NCI-H2171 treated with DMSO at 0.1 percent for 48 hours (cell line): ENCODE measurements around the gene RASA4B.
"Not testable (repeated sequence)": the region's sequence is repeated elsewhere in the genome, so short reads cannot be mapped to it uniquely, and the experiment has no call there.

Experiments
- DNase-seq: peaks from one replicate; lab custom pipeline; 2025; lab: John Stamatoyannopoulos, UW

RASA4B gene

DNA sequence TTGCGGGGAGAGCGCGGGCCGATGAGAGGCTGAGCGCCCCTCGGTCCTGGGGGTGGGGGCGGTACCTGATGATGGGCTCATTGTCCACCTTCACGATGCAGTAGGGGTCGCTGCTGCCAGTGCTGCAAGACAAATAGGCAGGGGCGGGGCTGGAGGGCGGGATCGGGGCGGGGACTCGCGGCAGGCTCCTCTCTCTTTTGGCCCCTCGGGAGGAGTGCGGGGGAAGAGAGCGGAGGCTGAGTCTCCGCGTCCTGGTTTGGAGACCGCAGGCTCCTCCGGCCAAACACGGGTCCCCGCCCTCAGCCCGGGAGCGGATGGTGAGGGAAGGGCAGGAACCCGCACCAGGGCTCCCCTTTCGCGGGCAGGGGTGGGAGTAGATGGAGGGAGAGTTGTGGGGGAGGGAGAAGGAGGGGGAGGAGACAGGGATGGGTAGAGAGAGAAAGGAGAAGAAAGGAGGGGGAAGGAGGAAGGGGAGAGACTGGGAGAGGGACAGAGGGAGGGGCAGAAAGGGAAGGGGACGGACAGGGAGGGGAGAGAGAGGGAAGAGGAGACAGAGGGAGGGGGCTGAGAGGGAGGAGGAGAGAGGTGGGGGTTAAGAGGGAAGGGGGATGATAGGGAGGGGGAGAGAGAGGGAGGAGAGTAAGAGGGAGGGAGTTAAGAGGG lies 5.6 kb downstream of the RASA4B start:
- not testable (repeated sequence) for DNase-seq

DNA sequence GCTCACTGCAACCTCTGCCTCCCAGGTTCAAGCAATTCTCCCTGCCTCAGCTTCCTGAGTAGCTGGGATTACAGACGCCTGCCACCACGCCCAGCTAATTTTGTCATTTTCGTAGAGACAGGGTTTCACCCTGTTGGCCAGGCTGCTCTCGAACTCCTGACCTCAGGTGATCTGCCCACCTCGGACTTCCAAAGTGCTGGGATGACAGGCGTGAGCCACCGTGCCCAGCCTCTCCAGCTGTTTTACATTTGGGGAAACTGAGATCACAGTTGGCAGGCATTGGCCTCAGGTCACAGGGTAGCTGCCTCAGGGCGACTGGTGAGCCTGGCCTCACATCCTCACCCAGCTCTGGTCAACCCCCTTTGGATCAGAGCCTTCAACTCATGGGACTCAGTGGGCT lies 7.0 kb downstream of the RASA4B start:
- DNase-seq, result not testable (repeated sequence)

DNA sequence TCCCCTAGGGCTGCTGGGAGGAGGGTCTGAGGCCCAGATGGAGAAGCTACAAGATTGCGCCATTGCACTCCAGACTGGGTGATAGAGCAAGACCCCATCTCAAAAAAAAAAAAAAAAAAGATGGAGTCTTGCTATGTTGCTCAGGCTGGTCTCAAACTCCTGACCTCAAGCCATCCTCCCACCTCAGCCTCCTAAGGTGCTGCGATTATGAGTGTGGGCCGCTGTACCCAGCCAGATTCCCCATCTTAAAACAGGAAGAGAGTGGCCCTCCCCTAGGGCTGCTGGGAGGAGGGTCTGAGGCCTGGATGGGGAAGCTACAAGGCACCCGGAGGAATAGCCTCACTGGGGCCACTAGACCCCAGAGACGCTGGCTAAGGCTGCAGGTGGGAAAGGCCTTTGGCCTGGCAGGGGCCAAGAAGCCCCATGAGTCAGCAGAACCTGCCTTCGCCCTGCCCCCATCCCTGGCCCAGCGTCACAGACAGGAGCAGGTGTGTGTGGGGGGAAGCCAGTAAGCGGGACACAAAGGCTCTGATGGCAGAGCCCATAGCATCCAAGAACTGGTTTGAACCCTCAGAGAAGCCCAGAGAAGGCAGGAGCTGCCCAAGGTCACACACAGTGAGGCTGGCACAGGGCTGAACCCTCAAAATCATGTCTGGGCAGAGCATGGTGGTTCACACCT lies 10.0 kb downstream of the RASA4B start:
- not testable (repeated sequence) for DNase-seq

DNA sequence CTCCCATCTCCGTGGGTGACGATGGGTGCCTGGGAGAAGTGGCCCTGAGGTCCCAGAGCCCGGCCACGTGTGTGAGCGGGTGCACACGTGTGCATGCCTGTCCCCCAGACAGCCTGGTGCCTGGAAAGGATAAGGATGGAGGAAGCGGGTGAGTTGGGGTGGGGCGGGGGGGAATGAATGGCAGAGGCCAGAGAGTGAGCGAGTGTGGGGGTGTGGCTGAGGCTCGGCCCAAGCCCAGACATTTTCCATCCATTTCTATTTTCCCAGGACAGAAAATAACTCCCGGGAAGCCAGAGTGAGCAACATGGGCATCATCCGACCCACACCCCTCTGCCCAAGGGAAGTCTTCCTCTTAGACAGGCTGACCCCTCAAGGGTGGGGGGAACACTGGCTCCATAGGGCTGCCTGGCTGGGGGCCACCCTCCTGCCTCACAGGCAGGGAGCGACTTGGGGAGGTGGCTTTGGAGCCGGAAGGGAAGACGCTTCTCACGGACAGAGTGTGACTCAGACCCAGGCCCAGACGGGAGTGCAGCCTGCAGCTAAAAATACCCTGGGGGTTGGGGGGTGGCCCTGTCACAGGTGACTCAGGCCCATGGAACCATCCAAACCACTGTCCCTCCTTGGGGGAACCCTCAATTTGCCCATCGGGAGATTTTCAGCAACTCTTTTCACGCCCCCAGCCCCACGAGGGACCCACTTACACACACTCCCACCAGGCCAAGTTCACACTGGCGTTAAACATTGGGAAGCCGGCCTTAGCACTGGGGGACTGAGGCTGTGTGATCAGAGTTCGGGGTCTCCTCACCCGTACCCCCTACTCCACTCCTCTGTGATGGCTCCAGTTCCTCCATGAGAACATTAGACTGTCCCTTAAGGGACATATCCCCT lies 12.0 kb downstream of the RASA4B start:
- not testable (repeated sequence) for DNase-seq

DNA sequence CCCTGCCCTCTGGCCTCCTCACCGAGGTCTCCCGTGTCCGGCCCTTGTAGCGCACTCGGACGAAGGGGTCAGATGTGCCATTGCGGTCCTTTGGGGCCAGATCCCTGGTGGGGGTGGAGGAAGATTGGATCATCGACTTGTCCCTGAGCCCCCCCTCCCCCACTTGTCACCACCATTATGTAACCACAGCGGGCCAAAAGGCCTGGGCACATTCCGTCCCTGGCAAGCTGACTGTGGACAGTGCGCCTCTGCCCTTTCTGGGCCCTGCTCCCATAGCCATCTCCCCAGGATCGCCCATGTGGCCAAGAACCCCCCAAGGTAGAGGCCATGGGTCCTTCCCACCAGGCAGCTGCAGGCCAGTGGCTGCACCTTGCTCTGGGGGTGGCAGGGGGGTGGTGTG lies 14.4 kb downstream of the RASA4B start:
- not testable (repeated sequence) for DNase-seq

DNA sequence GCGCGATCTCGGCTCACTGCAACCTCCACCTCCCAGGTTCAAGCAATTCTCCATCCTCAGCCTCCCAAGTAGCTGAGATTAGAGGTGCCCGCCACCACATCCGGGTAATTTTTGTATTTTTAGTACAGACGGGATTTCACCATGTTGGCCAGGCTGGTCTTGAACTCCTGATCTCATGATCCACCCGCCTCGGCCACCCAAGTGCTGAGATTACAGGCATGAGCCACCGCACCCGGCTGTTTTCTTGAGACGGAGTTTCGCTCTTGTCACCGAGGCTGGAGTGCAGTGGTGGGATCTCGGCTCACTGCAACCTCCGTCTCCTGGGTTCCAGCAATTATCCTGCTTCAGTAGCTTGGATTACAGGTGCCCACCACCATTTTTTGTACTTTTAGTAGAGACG lies 19.3 kb downstream of the RASA4B start:
- DNase-seq, result not testable (repeated sequence)

DNA sequence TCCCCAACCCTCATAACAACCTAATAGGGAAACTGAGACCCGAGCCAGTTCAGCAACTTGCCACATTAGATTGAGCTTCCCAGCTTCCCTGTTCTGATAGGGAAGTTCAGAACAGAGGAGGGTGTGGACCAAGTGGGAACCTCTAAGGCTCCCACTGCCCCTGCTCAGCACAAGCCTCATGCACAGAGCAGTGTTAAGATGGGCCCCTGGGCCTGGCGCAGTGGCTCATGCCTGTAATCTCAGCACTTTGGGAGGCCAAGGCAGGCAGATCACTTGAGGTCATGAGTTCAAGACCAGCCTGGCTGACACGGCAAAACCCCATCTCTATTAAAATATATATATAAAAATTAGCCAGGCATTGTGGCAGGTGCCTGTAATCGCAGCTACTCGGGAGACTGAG lies 20.3 kb downstream of the RASA4B start:
- DNase-seq, result not testable (repeated sequence)

DNA sequence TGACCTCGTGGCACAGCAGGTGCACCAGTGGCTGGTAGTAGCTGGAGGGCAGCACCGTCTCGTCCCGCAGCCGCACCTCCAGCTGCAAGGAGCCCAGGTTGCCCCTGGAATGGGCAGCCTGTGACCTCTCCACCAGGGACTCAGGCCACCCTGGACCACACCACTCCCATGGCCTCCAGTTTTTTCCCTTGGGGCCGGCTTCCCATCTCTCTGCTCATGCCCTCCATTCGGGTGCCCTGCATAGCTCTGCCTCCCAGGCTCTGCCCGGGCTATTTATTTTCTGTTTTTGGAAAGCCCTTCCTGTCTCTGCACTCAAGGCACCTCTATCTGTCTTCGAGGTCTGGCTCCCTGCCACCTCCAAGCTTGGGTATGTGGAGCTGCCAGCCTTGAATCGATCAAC lies 20.7 kb downstream of the RASA4B start:
- DNase-seq, result not testable (repeated sequence)

DNA sequence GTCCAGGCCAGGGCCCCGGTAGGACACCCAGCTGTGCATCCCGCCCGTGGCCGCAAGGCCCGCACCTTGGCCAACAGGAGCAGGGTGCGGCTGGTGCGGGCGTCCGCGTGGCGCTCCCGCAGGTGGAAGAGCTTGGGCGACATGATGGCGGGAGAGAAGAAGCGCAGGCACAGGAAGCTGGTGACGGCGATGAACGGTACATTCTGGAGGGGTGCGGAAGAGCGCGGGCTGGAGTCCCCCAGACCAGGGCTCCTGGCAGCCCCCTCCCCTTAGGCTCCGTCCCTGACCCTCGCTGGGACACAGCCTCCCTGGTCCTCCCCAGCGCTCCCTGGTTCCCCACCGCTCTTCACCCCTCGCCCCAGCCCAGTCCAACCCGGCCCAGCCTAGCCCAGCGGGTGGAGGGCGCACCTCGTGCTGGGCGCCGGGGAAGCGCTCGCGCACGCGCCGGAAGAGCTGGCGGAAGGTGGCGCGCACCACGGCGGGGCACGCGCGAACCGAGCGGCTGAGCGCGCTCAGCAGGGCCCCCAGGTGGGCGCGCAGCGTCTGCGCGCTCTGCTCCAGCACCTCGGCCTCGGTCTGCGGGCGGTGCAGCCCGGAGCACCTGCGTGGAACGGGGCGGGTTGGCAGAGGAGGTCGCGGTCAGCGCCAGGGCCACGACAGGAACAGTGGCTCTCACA lies 23.0 kb downstream of the RASA4B start:
- DNase-seq, result not testable (repeated sequence)

DNA sequence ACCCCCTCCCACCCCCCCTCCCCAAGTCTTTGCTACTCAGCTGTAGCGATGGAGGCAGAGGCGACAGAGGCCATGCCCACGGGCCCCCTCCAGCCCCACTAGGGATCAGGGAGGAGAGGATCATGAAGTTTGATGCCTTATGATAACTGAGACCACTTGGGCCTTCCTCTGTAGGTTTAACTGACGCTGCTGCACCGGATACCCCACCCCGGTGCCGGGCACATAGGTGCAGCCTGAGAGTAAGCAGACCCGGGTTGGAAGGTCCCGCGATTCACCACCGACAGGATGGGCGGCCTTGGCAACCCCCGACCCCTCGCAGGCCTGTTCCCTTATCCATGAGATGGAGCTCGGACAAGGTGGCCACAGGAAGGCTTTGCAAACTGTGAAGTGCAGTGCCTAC lies 23.6 kb downstream of the RASA4B start:
- not testable (repeated sequence) for DNase-seq

DNA sequence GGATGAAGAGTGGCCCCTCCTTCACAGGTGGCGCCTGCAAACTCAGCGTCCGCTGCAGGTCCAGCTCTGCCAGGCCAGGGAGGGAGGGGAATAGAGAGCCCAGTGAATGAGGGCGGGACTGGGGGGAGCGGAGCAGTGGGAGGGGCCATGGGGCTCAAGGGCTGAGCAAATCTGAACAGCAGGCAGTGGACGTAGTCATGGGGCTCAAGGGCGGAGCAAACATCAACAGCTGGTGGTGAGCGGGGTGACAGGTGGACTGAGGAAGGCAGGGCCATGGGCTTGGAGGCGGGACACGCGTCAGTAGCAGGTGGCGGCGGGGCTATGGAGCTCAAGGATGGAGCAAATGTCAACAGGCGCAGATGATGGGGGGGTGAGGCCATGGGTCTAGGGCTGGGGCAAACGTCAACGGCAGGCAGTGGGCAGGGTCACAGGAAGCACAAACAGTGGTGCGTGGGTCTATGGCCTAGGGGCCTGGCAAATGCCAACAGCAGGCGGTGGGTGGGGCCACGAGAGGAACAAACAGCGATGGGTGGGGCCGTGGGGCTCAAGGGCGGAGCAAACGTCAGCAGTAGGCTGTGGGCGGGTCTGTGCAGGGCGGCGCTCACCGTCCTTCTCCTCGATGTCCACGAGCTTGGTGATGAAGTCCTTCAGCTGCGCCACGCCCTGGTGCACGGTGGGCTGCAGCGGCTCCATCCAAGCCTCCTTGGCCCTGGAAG lies 24.2 kb downstream of the RASA4B start:
- DNase-seq, result not testable (repeated sequence)

DNA sequence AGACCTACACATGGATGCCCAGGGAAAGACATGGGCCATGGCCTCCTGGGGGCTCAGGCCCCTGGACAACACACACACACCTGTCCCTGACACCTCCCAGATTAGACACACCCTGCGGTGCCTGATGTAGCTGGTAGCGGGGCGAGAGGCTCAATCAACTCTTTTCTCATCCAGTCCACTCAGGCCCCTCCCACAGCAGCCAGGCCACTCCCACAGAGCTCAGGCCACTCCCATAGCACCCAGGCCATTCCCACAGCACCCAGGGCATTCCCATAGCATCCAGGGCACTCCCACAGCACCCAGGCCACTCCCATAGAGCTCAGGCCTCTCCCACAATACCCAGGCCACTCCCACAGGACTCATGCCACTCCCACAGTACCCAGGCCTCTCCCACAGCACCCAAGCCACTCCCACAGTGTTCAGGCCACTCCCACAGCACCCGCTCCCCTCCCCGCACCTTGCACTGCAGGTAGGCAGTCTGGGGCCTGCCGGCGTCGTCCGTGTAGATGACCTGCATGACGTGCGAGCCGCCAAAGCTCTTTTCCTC lies 27.0 kb downstream of the RASA4B start:
- DNase-seq, result not testable (repeated sequence)

DNA sequence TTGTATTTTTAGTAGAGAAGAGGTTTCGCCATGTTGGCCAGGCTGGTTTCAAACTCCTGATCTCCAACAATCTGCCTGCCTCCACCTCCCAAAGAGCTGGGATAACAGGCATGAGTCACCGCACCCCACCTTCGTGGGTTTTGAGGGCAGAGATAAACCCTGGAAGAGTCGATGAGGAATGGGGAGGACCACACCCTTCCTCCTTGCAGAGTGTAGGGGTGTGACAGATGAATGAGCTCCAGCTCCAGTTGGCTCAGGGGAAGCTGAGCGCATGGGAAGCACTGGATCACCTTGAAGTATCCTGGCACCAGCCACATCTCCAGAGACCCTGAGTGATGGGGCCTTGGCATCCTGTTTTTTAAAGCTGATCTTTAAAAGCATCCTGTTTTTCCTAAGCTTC lies 33.3 kb downstream of the RASA4B start:
- not testable (repeated sequence) for DNase-seq

DNA sequence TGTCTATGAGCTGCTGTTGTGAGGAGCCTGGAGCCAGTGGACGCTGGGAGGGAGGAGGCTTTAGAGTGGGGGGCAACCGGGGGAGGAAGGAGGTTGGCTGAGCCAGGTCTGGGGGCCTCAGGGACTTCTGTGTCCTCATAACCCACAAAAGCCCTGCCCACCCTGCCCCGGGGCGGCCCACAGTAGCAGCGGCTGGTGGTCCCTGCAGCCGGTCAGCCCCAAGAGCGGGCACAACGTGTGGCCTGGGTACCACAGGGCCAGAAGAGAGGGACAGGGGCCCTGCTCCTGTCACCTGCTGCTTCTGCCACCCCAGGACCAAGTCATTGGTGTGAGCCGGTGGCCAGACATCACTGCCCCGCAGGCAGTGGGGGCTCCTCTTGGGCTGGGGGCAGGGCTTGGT lies 35.6 kb downstream of the RASA4B start:
- DNase-seq, result not testable (repeated sequence)

DNA sequence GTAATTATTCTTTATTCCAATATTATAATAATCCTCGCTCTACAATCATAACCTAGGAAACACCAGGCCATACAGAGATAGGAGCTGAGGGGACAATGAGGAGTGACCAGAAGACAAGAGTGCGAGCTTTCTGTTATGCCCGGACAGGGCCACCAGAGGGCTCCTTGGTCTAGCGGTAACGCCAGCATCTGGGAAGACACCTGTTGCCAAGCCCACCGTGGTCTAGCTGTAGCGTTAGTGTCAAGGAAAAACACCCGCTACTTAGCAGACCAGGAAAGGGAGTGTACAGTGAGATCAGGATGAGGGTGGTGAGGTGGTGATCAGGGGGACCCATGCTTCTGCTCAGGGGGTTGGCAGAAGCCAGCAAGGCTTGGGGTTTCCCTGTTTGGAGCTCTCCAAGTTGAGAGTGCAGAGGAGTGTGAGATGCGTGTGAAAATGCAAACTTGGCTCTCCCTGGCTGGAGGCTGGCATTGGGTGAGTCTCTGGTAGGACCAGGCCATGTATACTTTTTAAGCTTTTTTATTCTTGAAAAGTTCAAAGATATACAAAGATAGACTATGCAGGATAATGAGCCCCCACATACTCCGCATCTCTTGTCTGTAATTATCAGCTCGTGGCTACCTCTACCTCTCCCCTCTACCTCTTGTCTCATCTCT lies 37.5 kb downstream of the RASA4B start:
- not testable (repeated sequence) for DNase-seq

DNA sequence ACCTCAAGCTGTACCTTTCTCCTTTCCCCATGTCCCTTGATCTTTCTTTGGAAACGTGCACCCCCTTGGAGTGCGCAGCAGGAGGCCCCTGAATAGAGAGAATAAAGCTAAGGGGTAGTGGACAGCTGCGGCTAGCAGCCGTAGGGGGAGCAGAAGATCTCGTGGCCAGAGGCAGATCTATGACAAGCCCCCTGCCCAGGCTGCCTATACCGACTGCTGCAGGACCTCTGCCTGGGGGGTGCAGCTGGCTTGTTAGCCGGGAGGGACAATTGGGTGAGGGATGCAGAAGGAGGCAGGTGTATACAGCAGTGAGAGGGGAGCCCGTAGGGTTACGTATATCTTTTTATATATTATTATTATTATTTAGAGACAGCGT lies 38.4 kb downstream of the RASA4B start:
- not testable (repeated sequence) for DNase-seq

DNA sequence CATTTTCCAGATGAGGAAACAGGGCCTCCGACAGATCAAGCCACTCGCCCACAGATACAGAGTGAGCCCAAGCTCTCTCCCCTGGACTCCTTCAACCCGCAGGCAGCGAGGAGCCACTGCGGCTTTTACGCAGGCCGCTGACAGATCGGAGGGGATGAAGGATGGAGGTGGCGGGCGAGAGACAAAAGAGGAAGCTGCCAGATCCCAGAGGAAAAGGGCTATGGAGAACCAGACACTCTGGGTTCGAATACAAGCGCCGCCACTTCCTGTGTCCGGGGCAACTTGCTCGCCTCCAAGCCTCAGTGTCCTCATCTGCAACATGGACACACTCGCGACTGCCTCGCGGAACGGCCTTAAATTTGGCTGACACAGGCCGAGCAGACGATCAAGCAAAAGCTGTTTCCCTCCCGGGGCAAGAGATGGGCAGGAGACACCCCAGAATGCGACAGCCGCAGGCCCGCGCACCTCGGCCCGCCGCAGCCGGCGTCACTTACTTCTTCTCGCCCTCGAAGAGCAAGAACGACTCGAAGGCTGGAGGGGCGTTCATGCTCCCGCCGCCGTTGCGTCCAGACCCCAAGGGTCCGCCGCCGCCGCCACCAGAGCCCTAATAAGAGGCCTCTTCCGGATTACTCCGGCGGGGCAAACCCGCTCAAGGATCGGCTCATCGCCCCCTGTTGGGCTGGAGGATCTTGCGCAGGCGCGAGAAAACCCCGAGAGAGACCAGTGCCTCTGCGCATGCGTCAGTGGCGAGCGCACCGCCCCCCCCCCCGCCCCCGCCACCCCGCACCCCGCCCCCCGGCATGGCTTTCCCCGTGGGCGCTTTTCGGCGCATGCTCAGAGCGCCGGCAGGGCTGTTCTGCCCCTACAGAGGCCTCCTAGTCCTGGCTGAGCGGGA lies 39.0 kb downstream of the RASA4B start, which contains the start of gene POLR2J:
TSS of gene POLR2J (minus strand) at position 609 of the 895 bp plus-strand sequence. CDS start at position 547, 62 bp downstream.
- DNase-seq, result not testable (repeated sequence)

DNA sequence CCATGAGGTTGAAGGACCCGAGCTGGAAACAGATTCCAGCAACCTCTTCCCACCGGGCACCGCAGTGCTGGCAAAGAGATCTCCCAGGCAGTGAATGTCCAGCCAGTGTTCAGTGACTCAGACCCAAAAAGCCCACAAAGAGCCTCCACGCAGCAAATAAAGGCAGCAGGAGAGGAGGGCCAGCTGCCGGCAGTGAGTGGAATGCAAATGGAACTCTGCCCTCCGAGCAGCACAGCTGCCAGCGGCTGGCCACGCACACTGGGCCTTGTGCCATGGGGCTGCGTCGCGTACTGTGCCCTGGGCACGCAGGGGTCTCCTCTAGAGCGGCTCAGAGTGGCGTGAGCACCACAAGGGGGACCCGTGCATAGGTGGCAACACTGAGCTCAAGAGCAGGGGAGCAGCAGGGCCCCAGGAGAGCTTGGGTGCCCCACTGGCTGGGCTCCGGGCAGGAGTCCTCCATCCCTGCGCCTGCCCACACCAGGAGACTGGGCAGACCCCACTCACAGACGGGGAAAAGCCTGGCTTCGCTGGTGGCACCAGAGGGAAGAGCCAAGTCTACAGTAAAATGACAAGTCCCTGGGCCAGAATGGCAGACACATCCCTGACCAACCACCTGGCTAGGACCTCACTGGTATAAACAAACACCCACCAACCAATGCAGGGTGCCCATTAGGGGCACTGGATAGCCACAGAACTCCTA lies 42.7 kb downstream of the RASA4B start:
- not testable (repeated sequence) for DNase-seq

DNA sequence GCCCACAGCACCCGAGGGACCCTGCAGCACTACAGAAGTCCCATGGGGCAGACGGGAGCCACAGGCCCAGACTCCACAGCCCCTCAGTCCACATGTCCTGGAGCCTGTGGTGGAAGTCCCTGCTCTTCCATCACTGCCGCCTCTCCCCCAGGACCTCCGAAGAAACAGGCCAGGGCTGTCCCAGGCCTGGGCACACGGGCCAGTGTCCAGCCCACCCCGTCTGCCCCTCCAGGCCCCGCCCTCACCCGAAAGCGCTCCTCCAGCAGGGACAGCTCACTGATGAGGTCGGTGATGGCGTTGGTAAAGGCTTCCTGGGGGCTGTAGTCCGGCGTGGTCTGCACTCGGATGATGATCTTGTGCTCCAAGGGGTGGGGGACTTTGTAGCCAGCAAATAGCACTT lies 43.5 kb downstream of the RASA4B start:
- not testable (repeated sequence) for DNase-seq
